ENCODE data around the gene CERS6. TPM values are rescaled to one million over a fixed set of nuclear protein-coding genes. Genes with fewer than 3 reads are reported as not detected.

CERS6 gene
- polyA plus RNA-seq, 1 donor from 2014 or later: 59.3 TPM

- TF ChIP-seq EP300 (conservative IDR thresholded peaks at IDR 0.05; ENCODE audit: poor library complexity, severe bottlenecking): no peak
- TF ChIP-seq SMC3 (conservative IDR thresholded peaks at IDR 0.05; ENCODE audit: poor library complexity): no peak
- no peak for TF ChIP-seq POLR2AphosphoS5 (IDR thresholded peaks at IDR 0.05)
- TF ChIP-seq RAD21 (conservative IDR thresholded peaks at IDR 0.05): no peak
- TF ChIP-seq REST (IDR thresholded peaks at IDR 0.05; ENCODE audit: borderline replicate concordance): no peak
- no peak for TF ChIP-seq TAF1 (IDR thresholded peaks at IDR 0.05; ENCODE audit: low read depth)
- no peak for TF ChIP-seq EZH2 (IDR thresholded peaks at IDR 0.05; ENCODE audit: borderline replicate concordance, insufficient read depth, low read length, poor library complexity, severe bottlenecking)
- no peak for TF ChIP-seq MXI1 (conservative IDR thresholded peaks at IDR 0.05; ENCODE audit: poor library complexity, severe bottlenecking)
- Histone ChIP-seq H3K9ac (ENCODE audit: low read length) (no peak overlapping the region), H3K27me3 (ENCODE audit: insufficient read depth, low read depth, low read length) (no peaks in the 10 kb centered on the region), H3F3A (ENCODE audit: insufficient read depth, low read length, poor library complexity, severe bottlenecking) (no peaks in the 10 kb centered on the region), H4K20me1 (ENCODE audit: insufficient read depth) (no peaks in the 10 kb centered on the region), H3K9me3 (ENCODE audit: low read length) (no peaks in the 10 kb centered on the region), H3K4me2 (ENCODE audit: low read length) (no peak overlapping the region), H3K9me2 (ENCODE audit: insufficient read depth, low read length) (no peaks in the 10 kb centered on the region), H3K79me2 (replicated peaks; ENCODE audit: insufficient read depth, low read length) (no peaks in the 10 kb centered on the region), H2AFZ (ENCODE audit: low read depth, low read length) (no peak overlapping the region), H3K4me3 (ENCODE audit: low read length) (no peak overlapping the region), H3K27ac (ENCODE audit: low read length) (no peak overlapping the region), H3K36me3 (ENCODE audit: insufficient read depth, low read length) (peaks cover 9% of the 10 kb centered on the region)
Observed at GRCh38 chr2:168773719-168774521, 317.8 kb downstream of the CERS6 start.

GRCh38 chr2:168775837-168776236 lies 319.8 kb downstream of the CERS6 start:
- H3F3A ChIP-seq (ENCODE audit: insufficient read depth, low read length, poor library complexity, severe bottlenecking): no peaks in the 10 kb centered on the region
- H2AFZ ChIP-seq (ENCODE audit: low read depth, low read length): no peak overlapping the region
- H3K36me3 ChIP-seq (ENCODE audit: insufficient read depth, low read length): no peaks in the 10 kb centered on the region
- no peaks in the 10 kb centered on the region for H3K27me3 ChIP-seq (ENCODE audit: insufficient read depth, low read depth, low read length)
- TF ChIP-seq REST (IDR thresholded peaks at IDR 0.05; ENCODE audit: borderline replicate concordance) (no peak), POLR2AphosphoS5 (IDR thresholded peaks at IDR 0.05) (no peak), RAD21 (conservative IDR thresholded peaks at IDR 0.05) (no peak), SMC3 (conservative IDR thresholded peaks at IDR 0.05; ENCODE audit: poor library complexity) (no peak), EP300 (conservative IDR thresholded peaks at IDR 0.05; ENCODE audit: poor library complexity, severe bottlenecking) (no peak), MXI1 (conservative IDR thresholded peaks at IDR 0.05; ENCODE audit: poor library complexity, severe bottlenecking) (no peak), CTCF (IDR thresholded peaks at IDR 0.05; ENCODE audit: poor library complexity, severe bottlenecking) (no peak), EZH2 (IDR thresholded peaks at IDR 0.05; ENCODE audit: borderline replicate concordance, insufficient read depth, low read length, poor library complexity, severe bottlenecking) (no peak), TAF1 (IDR thresholded peaks at IDR 0.05; ENCODE audit: low read depth) (no peak)
- H3K9me3 ChIP-seq (ENCODE audit: low read length): no peaks in the 10 kb centered on the region
- H3K9ac ChIP-seq (ENCODE audit: low read length): no peak overlapping the region
- H3K27ac ChIP-seq (ENCODE audit: low read length): no peak overlapping the region
- H3K79me2 ChIP-seq (replicated peaks; ENCODE audit: insufficient read depth, low read length): no peaks in the 10 kb centered on the region
- no peak overlapping the region for H3K4me2 ChIP-seq (ENCODE audit: low read length)
- H4K20me1 ChIP-seq (ENCODE audit: insufficient read depth): no peaks in the 10 kb centered on the region
- H3K9me2 ChIP-seq (ENCODE audit: insufficient read depth, low read length): no peaks in the 10 kb centered on the region
- no peak overlapping the region for H3K4me3 ChIP-seq (ENCODE audit: low read length)
